Kidney epithelial cell (primary cell): ENCODE measurements around the gene CFL1. TPM values are rescaled to one million over a fixed set of nuclear protein-coding genes. Genes with fewer than 3 reads are reported as not detected.

Experiments
- DNase-seq: peaks from one replicate; pipeline ENCODE4 v3.0.0-alpha.2; 2010; ENCODE audit warnings: low read depth
- H3K27me3 ChIP-seq: 2 replicates; pipeline ENCODE4 v1.6.0; 2011; ENCODE audit warnings: low read length; ENCODE audit not compliant: control insufficient read depth, insufficient read depth
- H3K36me3 ChIP-seq: 2 replicates; pipeline ENCODE4 v1.5.1; 2011; ENCODE audit warnings: low read length; ENCODE audit not compliant: control insufficient read depth, insufficient read depth
- H3K4me3 ChIP-seq: 2 replicates; pipeline ENCODE4 v1.5.1; 2011; ENCODE audit warnings: low read depth, mild to moderate bottlenecking, control low read depth, low read length
- total RNA-seq: library from RNA; depleted of rRNA; stranded (reverse); fragments of >200 nt; gene quantifications from 2 replicates; pipeline ENCODE4 v1.2.3, GENCODE V29; 2015
- TF ChIP-seq, protein P1 (sequence below): IDR thresholded peaks from 2 replicates; pipeline ENCODE4 v1.5.1; 2011; ENCODE audit warnings: mild to moderate bottlenecking, moderate library complexity, low read length, control low read depth, inconsistent platforms; ENCODE audit not compliant: insufficient read depth, poor library complexity, severe bottlenecking

CFL1 gene
- total RNA-seq, 1 donor from 2014 or later = 1,640 TPM

DNA sequence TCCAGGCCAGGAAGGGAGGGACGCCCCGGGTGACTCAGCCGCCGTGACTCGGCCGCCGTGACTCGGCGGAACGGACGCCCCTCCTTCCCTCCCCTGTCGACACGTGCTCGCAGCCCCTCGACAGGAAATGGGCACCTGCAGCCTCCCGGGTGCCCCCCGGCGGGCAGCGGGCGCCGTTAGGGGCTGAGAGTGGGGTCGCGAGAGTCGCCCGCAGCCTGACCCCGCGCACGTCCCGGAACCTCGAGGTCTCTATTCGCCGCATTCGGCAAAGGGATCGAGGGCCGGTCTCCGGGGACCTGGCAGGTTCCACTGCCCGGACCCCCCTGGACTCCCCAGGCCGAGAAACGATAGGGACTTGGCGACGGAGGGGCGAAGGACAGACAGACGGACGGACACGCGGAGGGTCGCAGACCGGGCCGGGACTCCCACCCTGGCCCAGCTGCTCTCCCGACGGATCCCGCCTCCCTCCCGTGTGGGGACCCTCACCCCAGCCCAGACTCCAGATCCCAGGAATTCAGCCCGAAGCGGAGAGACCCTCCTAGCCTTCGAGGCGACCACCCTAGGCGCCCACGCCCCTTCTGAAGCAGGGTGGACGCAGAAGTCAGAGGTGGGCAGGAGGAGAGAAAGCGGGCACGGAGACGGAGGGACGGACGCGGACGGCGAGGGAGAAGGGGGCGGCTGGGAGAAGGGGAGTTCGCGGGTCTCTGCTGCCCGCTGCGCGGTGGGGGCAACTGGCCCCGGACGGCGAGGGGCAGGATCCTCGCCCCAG is 41.6 kb upstream of the CFL1 start:
- no peaks in the 10 kb centered on the region for H3K36me3 ChIP-seq
- TF ChIP-seq, protein P1, sequence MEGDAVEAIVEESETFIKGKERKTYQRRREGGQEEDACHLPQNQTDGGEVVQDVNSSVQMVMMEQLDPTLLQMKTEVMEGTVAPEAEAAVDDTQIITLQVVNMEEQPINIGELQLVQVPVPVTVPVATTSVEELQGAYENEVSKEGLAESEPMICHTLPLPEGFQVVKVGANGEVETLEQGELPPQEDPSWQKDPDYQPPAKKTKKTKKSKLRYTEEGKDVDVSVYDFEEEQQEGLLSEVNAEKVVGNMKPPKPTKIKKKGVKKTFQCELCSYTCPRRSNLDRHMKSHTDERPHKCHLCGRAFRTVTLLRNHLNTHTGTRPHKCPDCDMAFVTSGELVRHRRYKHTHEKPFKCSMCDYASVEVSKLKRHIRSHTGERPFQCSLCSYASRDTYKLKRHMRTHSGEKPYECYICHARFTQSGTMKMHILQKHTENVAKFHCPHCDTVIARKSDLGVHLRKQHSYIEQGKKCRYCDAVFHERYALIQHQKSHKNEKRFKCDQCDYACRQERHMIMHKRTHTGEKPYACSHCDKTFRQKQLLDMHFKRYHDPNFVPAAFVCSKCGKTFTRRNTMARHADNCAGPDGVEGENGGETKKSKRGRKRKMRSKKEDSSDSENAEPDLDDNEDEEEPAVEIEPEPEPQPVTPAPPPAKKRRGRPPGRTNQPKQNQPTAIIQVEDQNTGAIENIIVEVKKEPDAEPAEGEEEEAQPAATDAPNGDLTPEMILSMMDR = peak; percentile 23
- H3K27me3 ChIP-seq = no peaks in the 10 kb centered on the region
- DNase-seq = no peak
- H3K4me3 ChIP-seq = peak overlapping the region; percentile 92

DNA sequence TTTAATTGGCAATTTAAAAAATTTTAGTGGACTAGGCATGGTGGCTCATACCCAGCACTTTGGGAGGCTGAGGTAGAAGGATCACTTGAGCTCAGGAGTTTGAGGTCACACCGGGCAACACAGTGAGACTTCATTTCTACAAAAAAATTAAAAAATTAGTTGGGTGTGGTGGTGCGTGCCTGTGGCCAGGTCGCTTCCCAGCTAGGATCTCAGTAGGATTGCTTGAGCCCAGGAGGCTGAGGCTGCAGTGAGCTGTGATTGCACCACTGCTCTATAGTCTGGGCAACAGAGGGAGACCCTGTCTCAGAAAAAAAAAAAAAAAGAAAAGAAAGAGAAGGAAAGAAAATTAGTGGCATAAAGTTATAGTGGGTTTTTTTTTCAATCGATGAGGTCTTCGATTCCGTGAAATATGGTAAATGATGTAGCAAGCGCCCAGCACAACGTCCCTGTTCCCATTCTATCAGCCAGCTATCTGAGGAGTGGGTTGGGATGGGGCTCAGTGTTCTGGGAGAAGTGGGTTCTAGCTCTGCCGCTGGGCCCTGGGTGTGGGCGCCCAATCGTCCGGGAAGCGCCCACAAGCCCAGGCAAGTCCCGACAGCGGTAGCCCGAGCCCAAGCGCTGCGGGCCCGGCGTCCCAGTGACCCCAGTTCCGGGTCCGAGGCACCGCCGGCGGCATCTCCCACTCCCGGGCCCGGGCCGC is 40.8 kb upstream of the CFL1 start:
- no peak for DNase-seq
- Histone ChIP-seq H3K27me3 (no peaks in the 10 kb centered on the region), H3K4me3 (peak overlapping the region; percentile 92), H3K36me3 (no peaks in the 10 kb centered on the region)
- TF ChIP-seq, protein P1 = no peak

DNA sequence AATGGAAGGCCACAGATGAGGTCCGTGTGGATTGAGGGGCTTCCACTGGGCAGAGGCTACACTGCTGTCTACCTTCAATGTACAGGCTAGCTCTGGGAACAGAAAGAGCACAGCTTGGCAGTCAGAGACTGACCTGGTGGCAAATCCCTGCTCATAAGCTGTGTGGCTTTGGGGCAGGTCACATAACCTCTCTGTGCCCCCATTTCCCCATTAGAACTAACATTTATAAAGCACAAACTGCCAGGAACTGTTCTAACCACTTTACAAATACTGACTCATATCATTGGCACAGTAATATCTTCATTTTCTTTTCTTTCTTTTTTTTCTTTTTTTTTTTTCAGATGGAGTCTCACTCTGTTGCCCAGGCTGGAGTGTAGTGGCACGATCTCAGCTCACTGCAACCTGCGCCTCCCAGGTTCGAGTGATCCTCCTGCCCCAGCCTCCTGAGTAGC is 39.1 kb upstream of the CFL1 start:
- no peaks in the 10 kb centered on the region for H3K36me3 ChIP-seq
- H3K4me3 ChIP-seq = no peak overlapping the region

DNA sequence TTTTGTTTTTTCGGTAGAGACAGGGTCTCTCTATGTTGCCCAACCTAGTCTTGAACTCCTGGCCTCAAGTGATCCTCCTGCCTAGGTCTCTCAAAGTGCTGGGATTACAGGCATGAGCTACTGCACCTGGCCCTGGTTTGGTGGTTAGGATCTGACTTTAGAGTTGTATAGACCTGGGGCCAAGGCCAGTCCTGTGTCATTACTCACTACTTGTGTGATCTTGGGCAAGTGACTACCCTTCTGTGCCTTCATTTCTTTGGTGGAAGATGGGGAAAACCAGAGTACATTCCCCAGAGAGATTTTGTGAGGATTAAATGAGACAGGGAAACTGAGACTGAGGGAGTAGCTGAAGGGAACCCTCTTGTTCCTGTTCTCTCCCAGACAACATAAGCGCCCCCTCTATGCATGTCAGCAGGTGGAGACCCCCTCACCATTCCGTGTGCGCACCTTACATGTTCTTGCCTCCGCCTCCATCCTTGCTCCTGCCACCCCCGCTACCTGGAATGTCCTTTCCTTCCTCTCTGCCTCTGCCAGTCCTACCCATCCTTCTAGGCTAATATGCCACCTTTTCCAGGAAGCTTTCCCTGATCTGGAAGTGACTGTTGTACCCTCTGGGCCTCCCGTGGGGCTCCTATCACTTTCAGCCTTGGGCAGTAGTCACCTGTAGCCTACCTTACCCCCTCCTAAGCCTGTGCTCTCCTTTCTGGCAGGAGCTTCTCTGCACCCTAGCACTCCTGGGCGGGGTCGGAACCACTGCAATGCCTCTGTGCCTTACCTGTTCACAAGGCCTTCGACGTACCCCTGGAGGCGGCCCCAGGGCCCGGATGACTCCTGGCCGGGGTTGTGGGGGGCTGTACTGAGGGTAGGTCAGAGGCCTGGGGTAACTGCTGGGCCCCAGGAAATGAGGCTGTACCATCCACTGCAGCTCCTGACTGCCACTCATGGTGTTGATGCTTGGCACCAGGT is 38.3 kb upstream of the CFL1 start:
- no peak for DNase-seq
- H3K27me3 ChIP-seq = no peaks in the 10 kb centered on the region
- TF ChIP-seq, protein P1 = no peak
- no peak overlapping the region for H3K4me3 ChIP-seq
- no peaks in the 10 kb centered on the region for H3K36me3 ChIP-seq

More for the DNA sequence above, 39.1 kb upstream of the CFL1 start:
- no peak for DNase-seq
- no peaks in the 10 kb centered on the region for H3K27me3 ChIP-seq
- TF ChIP-seq, protein P1 = no peak

DNA sequence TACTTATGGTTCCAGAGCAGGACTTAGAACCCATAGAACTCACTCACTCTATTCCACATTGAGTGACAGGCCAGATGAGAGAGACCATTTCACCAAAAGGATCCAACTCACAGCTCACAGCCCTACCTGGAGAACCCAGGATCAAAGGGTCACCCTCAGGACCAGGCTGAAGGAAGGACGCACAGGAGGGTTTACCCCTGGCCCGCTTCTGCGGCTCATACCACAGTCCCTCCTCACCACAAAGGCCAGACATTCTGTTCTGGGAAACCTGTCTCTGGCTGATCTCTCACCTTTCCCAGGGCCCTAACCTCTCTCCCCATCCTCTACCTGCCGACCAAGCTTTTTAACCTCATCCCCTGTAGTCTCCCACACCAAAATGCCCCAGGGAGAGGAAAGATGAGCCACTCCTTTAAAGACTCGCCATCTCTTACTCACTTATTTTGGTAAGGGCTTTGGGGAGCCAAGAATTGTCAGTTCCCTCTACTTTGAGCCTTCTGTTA is 37.6 kb upstream of the CFL1 start:
- DNase-seq = no peak
- TF ChIP-seq, protein P1 = no peak
- no peak overlapping the region for H3K4me3 ChIP-seq
- H3K36me3 ChIP-seq = no peaks in the 10 kb centered on the region
- no peaks in the 10 kb centered on the region for H3K27me3 ChIP-seq
